Vagina (tissue), 2 donors: ENCODE results near the gene CACNA1D.

Experiments
- POLR2A ChIP-seq, 2 donors: fragments of 450-650 bp; IDR thresholded peaks; one replicate each; pipeline ENCODE4 v1.6.1; 2017; ENCODE audit warnings: antibody characterized with exemption in 2 of 2, mild to moderate bottlenecking in 2 of 2, moderate library complexity in 2 of 2
- POLR2AphosphoS5 ChIP-seq, 2 donors: sonication (generic); formaldehyde crosslinking; IDR thresholded peaks; one replicate each; pipeline ENCODE4 v1.9.0; 2017; ENCODE audit warnings: antibody characterized with exemption in 2 of 2, mild to moderate bottlenecking in 2 of 2, low read depth in 1 of 2; ENCODE audit not compliant: insufficient read depth in 1 of 2
- TF ChIP-seq, protein P1 (sequence below), 3 experiments: fragments of 450-650 bp in 2 of 3; fragments of 200-600 bp in 1 of 3; sonication (generic) in 1 of 3; IDR thresholded peaks; one replicate each; pipeline ENCODE4 v1.5.1; 2017 to 2019; ENCODE audit warnings: antibody characterized with exemption in 3 of 3, mild to moderate bottlenecking in 2 of 3, moderate library complexity in 2 of 3

DNA sequence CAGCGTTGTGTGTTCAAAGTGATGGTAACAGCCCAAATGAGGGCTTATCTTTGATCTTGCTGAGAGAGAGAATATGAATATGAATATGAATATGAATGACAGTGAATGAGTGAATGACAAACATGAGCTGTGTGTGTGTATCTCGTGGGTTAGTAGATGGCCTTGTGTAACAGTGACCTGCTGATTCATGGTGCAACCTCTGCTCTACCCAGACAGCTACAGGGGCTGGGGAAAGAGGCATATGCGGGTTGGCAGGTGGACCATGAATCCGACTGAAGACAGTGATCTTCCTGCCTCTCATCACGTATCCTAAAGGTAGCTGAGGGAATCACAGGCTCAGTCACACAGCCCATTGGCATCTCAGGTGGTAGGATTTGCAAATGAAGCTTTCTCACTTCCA is 293.6 kb downstream of the CACNA1D start:
- TF ChIP-seq, protein P1, sequence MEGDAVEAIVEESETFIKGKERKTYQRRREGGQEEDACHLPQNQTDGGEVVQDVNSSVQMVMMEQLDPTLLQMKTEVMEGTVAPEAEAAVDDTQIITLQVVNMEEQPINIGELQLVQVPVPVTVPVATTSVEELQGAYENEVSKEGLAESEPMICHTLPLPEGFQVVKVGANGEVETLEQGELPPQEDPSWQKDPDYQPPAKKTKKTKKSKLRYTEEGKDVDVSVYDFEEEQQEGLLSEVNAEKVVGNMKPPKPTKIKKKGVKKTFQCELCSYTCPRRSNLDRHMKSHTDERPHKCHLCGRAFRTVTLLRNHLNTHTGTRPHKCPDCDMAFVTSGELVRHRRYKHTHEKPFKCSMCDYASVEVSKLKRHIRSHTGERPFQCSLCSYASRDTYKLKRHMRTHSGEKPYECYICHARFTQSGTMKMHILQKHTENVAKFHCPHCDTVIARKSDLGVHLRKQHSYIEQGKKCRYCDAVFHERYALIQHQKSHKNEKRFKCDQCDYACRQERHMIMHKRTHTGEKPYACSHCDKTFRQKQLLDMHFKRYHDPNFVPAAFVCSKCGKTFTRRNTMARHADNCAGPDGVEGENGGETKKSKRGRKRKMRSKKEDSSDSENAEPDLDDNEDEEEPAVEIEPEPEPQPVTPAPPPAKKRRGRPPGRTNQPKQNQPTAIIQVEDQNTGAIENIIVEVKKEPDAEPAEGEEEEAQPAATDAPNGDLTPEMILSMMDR (IDR thresholded peaks at IDR 0.05), result no peak
- no peak for TF ChIP-seq POLR2AphosphoS5 (IDR thresholded peaks at IDR 0.05; ENCODE audit: insufficient read depth in 1 of 2, low read depth in 1 of 2)
- no peak for TF ChIP-seq POLR2A (IDR thresholded peaks at IDR 0.05)
